Tibial artery (tissue), 4 donors: ENCODE results near the gene ZNF106.

Source experiments
- DNase-seq, 2 donors: peaks; one replicate each; pipeline ENCODE4 v3.0.0-alpha.2; 2019
- H3K27ac ChIP-seq, 2 donors: fragments of 200-600 bp; sonication (generic) in 1 of 2; 1 replicate in 1 of 2; 2 replicates in 1 of 2; pipeline ENCODE4 v1.5.1; 2018 to 2019; ENCODE audit warnings: mild to moderate bottlenecking in 1 of 2
- H3K27me3 ChIP-seq, 2 donors: fragments of 200-600 bp; sonication (generic) in 1 of 2; one replicate each; pipeline versions ENCODE4 v1.5.1 to v1.6.0; 2016 to 2019
- H3K36me3 ChIP-seq, 3 donors: fragments of 200-600 bp; sonication (generic) in 2 of 3; one replicate each; pipeline ENCODE4 v1.5.1; 2016 to 2019; ENCODE audit warnings: mild to moderate bottlenecking in 2 of 3
- H3K4me1 ChIP-seq, 4 donors: fragments of 200-600 bp; sonication (generic) in 2 of 4; 1 replicate in 3 of 4; 2 replicates in 1 of 4; pipeline ENCODE4 v1.5.1; 2016 to 2019
- H3K4me3 ChIP-seq, 2 donors: fragments of 200-600 bp; sonication (generic) in 1 of 2; 1 replicate in 1 of 2; 2 replicates in 1 of 2; pipeline ENCODE4 v1.5.1; 2018 to 2019; ENCODE audit warnings: mild to moderate bottlenecking in 2 of 2
- H3K9me3 ChIP-seq, 3 donors: fragments of 200-600 bp; sonication (generic) in 1 of 3; one replicate each; pipeline ENCODE4 v1.5.1; 2016 to 2019
- CTCF ChIP-seq, 2 experiments: fragments of 200-600 bp in 1 of 2; fragments of 450-650 bp in 1 of 2; IDR thresholded peaks; one replicate each; pipeline ENCODE4 v1.5.1; 2017 to 2019; ENCODE audit warnings: antibody characterized with exemption in 2 of 2, mild to moderate bottlenecking in 1 of 2, moderate library complexity in 1 of 2
- intact Hi-C: fragments of 100-400 bp; cut with DNase I; formaldehyde crosslinking; loops from one replicate; pipeline ENCODE4 v1.15.0; 2023; ENCODE audit warnings: low total_unique reads

Gene ZNF106

DNA sequence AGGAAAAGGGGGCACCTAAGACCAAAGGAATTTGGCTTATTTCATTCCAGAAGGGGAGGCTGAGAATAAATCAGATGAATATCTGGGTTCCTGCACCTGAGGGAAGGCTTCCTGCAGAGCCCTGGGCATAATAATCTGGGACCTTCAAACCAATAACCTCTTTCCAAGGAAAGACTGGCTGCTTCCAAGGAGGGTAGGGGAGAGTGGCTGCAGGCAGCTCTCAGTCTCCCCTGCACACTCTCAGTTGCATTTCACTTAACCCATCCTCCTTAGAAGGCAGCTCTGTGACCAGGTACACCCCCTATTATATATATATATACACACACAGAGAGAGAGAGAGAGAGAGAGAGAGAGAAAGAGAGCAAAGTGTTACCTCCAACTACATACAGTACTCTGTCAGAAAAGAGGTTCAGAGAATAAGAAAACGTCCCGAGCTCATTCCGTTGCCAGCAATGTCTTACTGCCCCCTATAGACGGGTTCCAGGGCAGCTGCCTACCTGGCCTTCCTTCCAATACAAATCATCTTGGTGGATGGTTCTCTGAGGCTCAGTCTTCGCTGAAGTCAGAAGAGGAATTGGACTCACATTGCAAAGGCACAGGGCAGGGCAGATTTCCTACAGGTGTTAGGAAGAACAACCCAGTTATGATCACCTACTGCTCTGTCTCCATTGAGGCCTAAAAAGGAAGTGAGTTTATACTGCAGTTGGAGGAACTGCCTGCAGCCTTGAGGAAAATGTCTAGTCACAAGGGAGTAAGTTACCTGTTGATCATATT lies 105.5 kb downstream of the ZNF106 start:
- Histone ChIP-seq H3K4me3 (no peak overlapping the region), H3K36me3 (peaks cover 0 to 36% (median 5%) of the 10 kb centered on the region in 3 donors), H3K9me3 (no peaks in the 10 kb centered on the region), H3K27me3 (no peaks in the 10 kb centered on the region), H3K27ac (no peak overlapping the region), H3K4me1 (no peaks in the 10 kb centered on the region)
- no peak for TF ChIP-seq CTCF (IDR thresholded peaks at IDR 0.05)
- no peak for DNase-seq
- intact Hi-C loops, result no loop called here

DNA sequence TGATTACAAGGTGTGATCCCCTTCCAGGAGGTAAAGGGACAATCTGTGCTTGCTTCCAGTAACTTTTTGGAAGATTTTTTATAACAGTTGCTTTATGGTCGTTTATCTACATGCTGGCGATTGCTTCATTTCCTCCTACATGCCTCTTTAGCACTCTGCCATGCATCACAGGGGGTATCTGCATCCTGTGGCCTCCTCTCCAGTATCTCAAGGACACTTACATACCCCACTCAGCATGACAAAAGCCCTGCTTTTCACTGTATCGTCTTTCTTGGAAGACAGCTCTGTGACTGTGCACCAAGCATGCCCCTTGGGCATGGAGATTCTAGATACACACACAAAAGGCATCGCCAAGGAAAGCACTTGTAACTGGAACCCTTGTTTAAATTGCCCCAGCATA lies 106.3 kb downstream of the ZNF106 start:
- Histone ChIP-seq H3K4me3 (no peak overlapping the region), H3K27ac (no peak overlapping the region), H3K4me1 (no peaks in the 10 kb centered on the region), H3K36me3 (peaks cover 0 to 36% (median 5%) of the 10 kb centered on the region in 3 donors), H3K27me3 (no peaks in the 10 kb centered on the region), H3K9me3 (no peaks in the 10 kb centered on the region)
- DNase-seq, result no peak
- TF ChIP-seq CTCF (IDR thresholded peaks at IDR 0.05), result no peak
- intact Hi-C loops, result no loop called here

DNA sequence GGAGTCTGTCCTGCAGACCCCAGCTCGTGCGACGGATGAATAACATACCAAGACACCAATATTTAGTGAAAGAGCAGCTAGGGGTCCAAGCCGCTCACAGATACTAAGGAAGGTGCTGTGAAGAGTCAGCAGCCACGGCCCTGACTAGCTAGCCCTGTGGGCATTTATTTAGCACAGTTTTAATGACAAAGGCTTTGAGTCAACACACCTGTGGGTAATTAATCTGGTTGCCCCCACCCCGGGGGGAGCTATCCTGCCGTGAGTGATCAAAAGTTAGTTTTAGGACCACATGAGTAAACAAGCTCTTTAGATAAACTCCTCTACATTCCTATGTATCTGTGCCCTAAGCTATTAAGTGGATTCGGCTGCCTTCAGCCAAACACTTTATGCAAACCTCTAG lies 112.9 kb downstream of the ZNF106 start:
- no peaks in the 10 kb centered on the region for H3K27me3 ChIP-seq
- intact Hi-C loops, result no loop called here
- DNase-seq, result no peak

GRCh38 chr15:42375941-42376340 lies 115.0 kb downstream of the ZNF106 start:
- Histone ChIP-seq H3K4me3 (no peak overlapping the region), H3K9me3 (no peaks in the 10 kb centered on the region), H3K27me3 (no peaks in the 10 kb centered on the region), H3K27ac (no peak overlapping the region), H3K4me1 (no peaks in the 10 kb centered on the region), H3K36me3 (no peaks in the 10 kb centered on the region)
- intact Hi-C loops, result no loop called here
- DNase-seq, result no peak
- TF ChIP-seq CTCF (IDR thresholded peaks at IDR 0.05), result no peak

More for the DNA sequence above, 112.9 kb downstream of the ZNF106 start:
- Histone ChIP-seq H3K36me3 (no peaks in the 10 kb centered on the region), H3K4me3 (no peak overlapping the region), H3K9me3 (no peaks in the 10 kb centered on the region), H3K4me1 (no peaks in the 10 kb centered on the region), H3K27ac (no peak overlapping the region)
- no peak for TF ChIP-seq CTCF (IDR thresholded peaks at IDR 0.05)

DNA sequence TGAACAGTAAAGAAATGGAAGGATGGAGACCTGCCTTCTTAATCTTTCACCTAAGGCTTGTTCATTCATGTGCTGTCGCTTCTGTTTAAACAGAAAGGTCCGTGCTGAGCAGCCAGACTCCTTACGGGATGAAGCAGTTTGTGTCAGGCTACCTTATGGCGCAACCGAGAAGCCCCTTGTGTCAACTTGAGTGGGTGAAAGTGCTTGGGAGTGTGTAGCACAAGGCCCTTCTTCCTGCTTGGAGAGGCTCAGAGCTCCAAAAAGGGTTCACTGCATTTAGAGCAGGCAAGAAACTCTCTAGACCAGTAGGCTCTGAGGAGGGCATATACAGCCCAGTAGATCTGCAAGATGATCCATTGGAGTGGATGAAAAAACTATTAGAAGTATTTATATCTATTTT lies 115.7 kb downstream of the ZNF106 start:
- H3K4me1 ChIP-seq, result no peaks in the 10 kb centered on the region
- intact Hi-C loops, result no loop called here
- no peak overlapping the region for H3K27ac ChIP-seq
- H3K36me3 ChIP-seq, result no peaks in the 10 kb centered on the region
- TF ChIP-seq CTCF (IDR thresholded peaks at IDR 0.05), result no peak
- no peaks in the 10 kb centered on the region for H3K27me3 ChIP-seq
- DNase-seq, result no peak
- no peak overlapping the region for H3K4me3 ChIP-seq
- H3K9me3 ChIP-seq, result no peaks in the 10 kb centered on the region
